ENCODE results near the gene AP5Z1.

- TF ChIP-seq, protein P1, sequence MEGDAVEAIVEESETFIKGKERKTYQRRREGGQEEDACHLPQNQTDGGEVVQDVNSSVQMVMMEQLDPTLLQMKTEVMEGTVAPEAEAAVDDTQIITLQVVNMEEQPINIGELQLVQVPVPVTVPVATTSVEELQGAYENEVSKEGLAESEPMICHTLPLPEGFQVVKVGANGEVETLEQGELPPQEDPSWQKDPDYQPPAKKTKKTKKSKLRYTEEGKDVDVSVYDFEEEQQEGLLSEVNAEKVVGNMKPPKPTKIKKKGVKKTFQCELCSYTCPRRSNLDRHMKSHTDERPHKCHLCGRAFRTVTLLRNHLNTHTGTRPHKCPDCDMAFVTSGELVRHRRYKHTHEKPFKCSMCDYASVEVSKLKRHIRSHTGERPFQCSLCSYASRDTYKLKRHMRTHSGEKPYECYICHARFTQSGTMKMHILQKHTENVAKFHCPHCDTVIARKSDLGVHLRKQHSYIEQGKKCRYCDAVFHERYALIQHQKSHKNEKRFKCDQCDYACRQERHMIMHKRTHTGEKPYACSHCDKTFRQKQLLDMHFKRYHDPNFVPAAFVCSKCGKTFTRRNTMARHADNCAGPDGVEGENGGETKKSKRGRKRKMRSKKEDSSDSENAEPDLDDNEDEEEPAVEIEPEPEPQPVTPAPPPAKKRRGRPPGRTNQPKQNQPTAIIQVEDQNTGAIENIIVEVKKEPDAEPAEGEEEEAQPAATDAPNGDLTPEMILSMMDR (IDR thresholded peaks at IDR 0.05), result no peak
- TF ChIP-seq POLR2A (IDR thresholded peaks at IDR 0.05), result no peak
These were observed 12.1 kb downstream of the AP5Z1 start for GRCh38 chr7:4787541-4787940.

All from Peyer's patch (tissue), 4 donors.